Esophagus (tissue), 2 donors: ENCODE measurements around the gene CHIC2. TPM values are rescaled to one million over a fixed set of nuclear protein-coding genes. Genes with fewer than 3 reads are reported as not detected.
A peak's percentile ranks its signal among the peaks of the same experiment; 100 is the strongest.

ENCODE experiments used
- H3K27ac ChIP-seq, 2 donors: one replicate each; pipeline ENCODE4 v1.5.1; 2013; ENCODE audit warnings: low read depth in 2 of 2, mild to moderate bottlenecking in 2 of 2, inconsistent platforms in 1 of 2, low read length in 1 of 2, moderate library complexity in 1 of 2
- H3K27me3 ChIP-seq, 2 donors: one replicate each; pipeline ENCODE4 v1.6.1; 2013; ENCODE audit warnings: low read length in 2 of 2, control low read depth in 1 of 2, mild to moderate bottlenecking in 1 of 2; ENCODE audit not compliant: insufficient read depth in 2 of 2, control insufficient read depth in 1 of 2
- H3K36me3 ChIP-seq, 2 donors: one replicate each; pipeline ENCODE4 v1.6.1; 2013; ENCODE audit warnings: low read length in 1 of 2; ENCODE audit not compliant: control insufficient read depth in 2 of 2, insufficient read depth in 2 of 2
- H3K4me1 ChIP-seq, 2 donors: one replicate each; pipeline ENCODE4 v1.6.1; 2013; ENCODE audit warnings: low read length in 1 of 2; ENCODE audit not compliant: control insufficient read depth in 2 of 2, insufficient read depth in 2 of 2
- H3K4me3 ChIP-seq, 2 donors: one replicate each; pipeline ENCODE4 v1.5.1; 2013; ENCODE audit warnings: low read length in 2 of 2, mild to moderate bottlenecking in 2 of 2, low read depth in 1 of 2, moderate library complexity in 1 of 2
- H3K9me3 ChIP-seq, 2 donors: one replicate each; pipeline ENCODE4 v1.6.1; 2013; ENCODE audit warnings: mild to moderate bottlenecking in 2 of 2, low read depth in 1 of 2, low read length in 1 of 2, moderate library complexity in 1 of 2; ENCODE audit not compliant: control insufficient read depth in 2 of 2, insufficient read depth in 1 of 2
- WGBS, 2 donors: extraction: QIAGEN DNeasy Blood & Tissue Kit; methylation state at CpG; one replicate each; pipeline ENCODE4 v1.1.7; 2013; 5-methylcytosine and 5-hydroxymethylcytosine counted together
- polyA plus RNA-seq, 2 donors: library from polyadenylated mRNA; stranded (reverse); fragments of 200-250 nt; gene quantifications; one replicate each; pipeline ENCODE4 v1.2.3, GENCODE V29; 2013
- donor health status: healthy with polysubstance abuse.
- donor health status: Bipolar disorder and iron deficiency.

Gene CHIC2
- polyA plus RNA-seq, 2 donors = 16.5 to 22.1 TPM

- H3K27me3 ChIP-seq = peaks cover 14 to 17% of the 10 kb centered on the region in 2 donors
- H3K36me3 ChIP-seq = no peaks in the 10 kb centered on the region
- peaks cover 2 to 3% of the 10 kb centered on the region in 2 donors for H3K4me1 ChIP-seq
- no peak overlapping the region for H3K27ac ChIP-seq
- H3K4me3 ChIP-seq = no peak overlapping the region
- H3K9me3 ChIP-seq = no peaks in the 10 kb centered on the region
- 55 to 78% methylated on average over 6 of the region's 6 CpGs for WGBS, 2 donors
These were observed 30.0 kb upstream of the CHIC2 start for GRCh38 chr4:54094451-54094850.

- 29 to 44% methylated on average over 37 of the region's 37 CpGs for WGBS, 2 donors
- H3K27me3 ChIP-seq = peaks cover 10 to 14% of the 10 kb centered on the region in 2 donors
- H3K4me1 ChIP-seq = peaks cover 0 to 2% of the 10 kb centered on the region in 2 donors
- H3K4me3 ChIP-seq = no peak overlapping the region
- no peaks in the 10 kb centered on the region for H3K9me3 ChIP-seq
- no peak overlapping the region for H3K27ac ChIP-seq
- no peaks in the 10 kb centered on the region for H3K36me3 ChIP-seq
These were observed 29.2 kb upstream of the CHIC2 start for GRCh38 chr4:54093324-54094240.

GRCh38 chr4:54092405-54093323 lies 28.3 kb upstream of the CHIC2 start:
- Histone ChIP-seq H3K4me1 (peaks cover 0 to 2% of the 10 kb centered on the region in 2 donors), H3K36me3 (no peaks in the 10 kb centered on the region), H3K9me3 (no peaks in the 10 kb centered on the region), H3K27me3 (peaks cover 9 to 14% of the 10 kb centered on the region in 2 donors), H3K4me3 (peak overlapping the region; percentile 50 to 53), H3K27ac (no peak overlapping the region)
- WGBS, 2 donors = 27 to 35% methylated on average over 13 of the region's 13 CpGs

GRCh38 chr4:54091637-54092404 lies 27.4 kb upstream of the CHIC2 start:
- H3K4me3 ChIP-seq = peak overlapping the region; percentile 50 to 53
- no peaks in the 10 kb centered on the region for H3K36me3 ChIP-seq
- no peaks in the 10 kb centered on the region for H3K9me3 ChIP-seq
- WGBS, 2 donors = 1% methylated on average over 48 of the region's 48 CpGs
- peaks cover 0 to 2% of the 10 kb centered on the region in 2 donors for H3K4me1 ChIP-seq
- H3K27me3 ChIP-seq = peaks cover 4 to 11% of the 10 kb centered on the region in 2 donors
- H3K27ac ChIP-seq = peak overlapping the region; percentile 52 to 53

GRCh38 chr4:54090804-54091623 lies 26.6 kb upstream of the CHIC2 start:
- no peaks in the 10 kb centered on the region for H3K9me3 ChIP-seq
- H3K27me3 ChIP-seq = peaks cover 0 to 11% of the 10 kb centered on the region in 2 donors
- H3K27ac ChIP-seq = peak overlapping the region; percentile 52 to 53
- 16 to 17% methylated on average over 26 to 27 of the region's 27 CpGs for WGBS, 2 donors
- H3K4me1 ChIP-seq = peaks cover 0 to 2% of the 10 kb centered on the region in 2 donors
- peak overlapping the region; percentile 35 to 50 for H3K4me3 ChIP-seq
- H3K36me3 ChIP-seq = no peaks in the 10 kb centered on the region

- H3K9me3 ChIP-seq = no peaks in the 10 kb centered on the region
- no peaks in the 10 kb centered on the region for H3K36me3 ChIP-seq
- peaks cover 0 to 11% of the 10 kb centered on the region in 2 donors for H3K27me3 ChIP-seq
- no peak overlapping the region for H3K27ac ChIP-seq
- H3K4me3 ChIP-seq = no peak overlapping the region
- 69 to 88% methylated on average over 8 of the region's 8 CpGs for WGBS, 2 donors
- H3K4me1 ChIP-seq = peaks cover 0 to 2% of the 10 kb centered on the region in 2 donors
These were observed 26.0 kb upstream of the CHIC2 start for GRCh38 chr4:54090404-54090803.

- Histone ChIP-seq H3K27me3 (peaks cover 0 to 8% of the 10 kb centered on the region in 2 donors), H3K27ac (no peak overlapping the region), H3K9me3 (no peaks in the 10 kb centered on the region), H3K36me3 (no peaks in the 10 kb centered on the region), H3K4me1 (peaks cover 0 to 2% of the 10 kb centered on the region in 2 donors), H3K4me3 (no peak overlapping the region)
- 96 to 97% methylated on average over 1 of the region's 1 CpG for WGBS, 2 donors
These were observed 25.5 kb upstream of the CHIC2 start for GRCh38 chr4:54089875-54090274.

GRCh38 chr4:54085284-54085683 lies 20.9 kb upstream of the CHIC2 start:
- H3K4me3 ChIP-seq = no peak overlapping the region
- no peak overlapping the region for H3K27ac ChIP-seq
- H3K27me3 ChIP-seq = no peaks in the 10 kb centered on the region
- no peaks in the 10 kb centered on the region for H3K4me1 ChIP-seq
- no peaks in the 10 kb centered on the region for H3K36me3 ChIP-seq
- H3K9me3 ChIP-seq = no peaks in the 10 kb centered on the region
- 68 to 78% methylated on average over 3 of the region's 3 CpGs for WGBS, 2 donors
